Smooth muscle cell of the umbilical artery (primary cell): ENCODE data around the gene SPRR1B. TPM values are rescaled to one million over a fixed set of nuclear protein-coding genes. Genes with fewer than 3 reads are reported as not detected.

Source experiments
- total RNA-seq: library from RNA; depleted of rRNA; stranded (reverse); fragments of >200 nt; gene quantifications from 2 replicates; pipeline ENCODE4 v1.2.3, GENCODE V29; 2014

Gene SPRR1B
- total RNA-seq = not detected in 2 replicates

GRCh38 chr1:153030895-153031294 lies at the start of gene SPRR1B:
TSS of gene SPRR1B (plus strand) at chr1:153031203. CDS start at chr1:153032346, 1,143 bp downstream.

GRCh38 chr1:152983743-152984142 lies 47.3 kb upstream of the SPRR1B start, which contains the start of gene SPRR1A:
TSS of gene SPRR1A (plus strand) at chr1:152984081. CDS start at chr1:152985231, 1,150 bp downstream.

GRCh38 chr1:153001382-153001781 lies 29.6 kb upstream of the SPRR1B start, which contains the start of gene SPRR3:
TSS of gene SPRR3 (plus strand) at chr1:153001749. CDS start at chr1:153003021, 1,272 bp downstream.

GRCh38 chr1:153040950-153041631 lies 10.1 kb downstream of the SPRR1B start, which contains the start of gene SPRR2D:
TSS of gene SPRR2D (minus strand) at chr1:153041120. CDS start at chr1:153040346, 774 bp downstream.

GRCh38 chr1:153057375-153057774 lies 26.4 kb downstream of the SPRR1B start, which contains the start of gene SPRR2A:
TSS of gene SPRR2A (minus strand) at chr1:153057512. CDS start at chr1:153056735, 777 bp downstream.

GRCh38 chr1:153071511-153071910 lies 40.5 kb downstream of the SPRR1B start, which contains the start of gene SPRR2B:
TSS of gene SPRR2B (minus strand) at chr1:153071611. CDS start at chr1:153070839, 772 bp downstream.

Other genes starting within 250 kb of the SPRR1B start
- gene LCE1E, start 244.9 kb upstream of the SPRR1B start, total RNA-seq = 0.42 TPM in 1 of 2 replicates, not detected in the other
- gene LCE1D, start 234.5 kb upstream of the SPRR1B start, total RNA-seq = not detected in 2 replicates
- not detected in 2 replicates for gene LCE1C, start 224.6 kb upstream of the SPRR1B start, total RNA-seq
- gene LCE1B, start 219.2 kb upstream of the SPRR1B start, total RNA-seq = not detected in 2 replicates
- not detected in 2 replicates for gene LCE1A, start 203.7 kb upstream of the SPRR1B start, total RNA-seq
- not detected in 2 replicates for gene LCE6A, start 188.3 kb upstream of the SPRR1B start, total RNA-seq
- not detected in 2 replicates for gene LCE7A, start 171.2 kb upstream of the SPRR1B start, total RNA-seq
- gene SMCP, start 152.9 kb upstream of the SPRR1B start, total RNA-seq = not detected in 2 replicates
- gene IVL, start 122.7 kb upstream of the SPRR1B start, total RNA-seq = 1.1 TPM in 1 of 2 replicates, not detected in the other
- gene SPRR5, start 84.0 kb upstream of the SPRR1B start, total RNA-seq = not detected in 2 replicates
- gene SPRR4, start 60.6 kb upstream of the SPRR1B start, total RNA-seq = not detected in 2 replicates
- not detected in 2 replicates for gene SPRR1A, start 47.1 kb upstream of the SPRR1B start, total RNA-seq
- not detected in 2 replicates for gene SPRR3, start 29.5 kb upstream of the SPRR1B start, total RNA-seq
- gene SPRR2D, start 9.9 kb downstream of the SPRR1B start, total RNA-seq = not detected in 2 replicates
- not detected in 2 replicates for gene SPRR2A, start 26.3 kb downstream of the SPRR1B start, total RNA-seq
- gene SPRR2B, start 40.4 kb downstream of the SPRR1B start, total RNA-seq = not detected in 2 replicates
- gene SPRR2E, start 63.3 kb downstream of the SPRR1B start, total RNA-seq = not detected in 2 replicates
- not detected in 2 replicates for gene SPRR2F, start 82.3 kb downstream of the SPRR1B start, total RNA-seq
- not detected in 2 replicates for gene SPRR2G, start 119.7 kb downstream of the SPRR1B start, total RNA-seq
- not detected in 2 replicates for gene LELP1, start 172.2 kb downstream of the SPRR1B start, total RNA-seq
- 0.51 TPM in 1 of 2 replicates, not detected in the other for gene PRR9, start 186.4 kb downstream of the SPRR1B start, total RNA-seq
- gene LORICRIN, start 228.5 kb downstream of the SPRR1B start, total RNA-seq = not detected in 2 replicates